ENCODE measurements around the gene CD2AP.
"Not testable (repeated sequence)": the region's sequence is repeated elsewhere in the genome, so short reads cannot be mapped to it uniquely, and the experiment has no call there.

DNA sequence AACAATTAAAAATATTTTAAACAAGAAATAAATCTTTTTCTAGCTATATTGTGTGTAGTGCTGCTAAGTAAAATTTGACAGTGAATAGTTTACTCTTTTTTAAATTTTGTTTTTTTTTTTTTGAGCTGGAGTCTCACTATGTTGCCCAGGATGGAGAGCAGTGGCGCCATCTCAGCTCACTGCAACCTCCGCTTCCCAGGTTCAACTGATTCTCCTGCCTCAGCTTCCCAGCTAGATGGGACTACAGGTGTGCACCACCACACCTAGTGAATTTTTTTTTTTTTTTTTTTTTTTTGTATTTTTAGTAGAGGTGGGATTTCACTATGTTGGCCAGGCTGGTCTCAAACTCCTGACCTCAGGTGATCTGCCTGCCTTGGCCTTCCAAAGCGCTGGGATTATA is 75.7 kb downstream of the CD2AP start:
- not testable (repeated sequence) for TF ChIP-seq EZH2 (IDR thresholded peaks at IDR 0.05; ENCODE audit: low read depth, low read length, severe bottlenecking); TEAD4 (IDR thresholded peaks at IDR 0.05; ENCODE audit: low read depth, low read length); POLR2A (IDR thresholded peaks at IDR 0.05; ENCODE audit: control extremely low read depth in 1 of 2, low read depth in 2 of 2, low read length in 2 of 2); ASH2L (IDR thresholded peaks at IDR 0.05; ENCODE audit: low read length); TAF1 (IDR thresholded peaks at IDR 0.05; ENCODE audit: low read depth, low read length); SP1 (IDR thresholded peaks at IDR 0.05; ENCODE audit: low read depth, low read length); EP300 (IDR thresholded peaks at IDR 0.05; ENCODE audit: borderline replicate concordance in 1 of 2, low read depth in 2 of 2, low read length in 2 of 2); KDM5A (IDR thresholded peaks at IDR 0.05; ENCODE audit: low read length); SIN3A (conservative IDR thresholded peaks at IDR 0.05 in 1 of 2, IDR thresholded peaks at IDR 0.05 in 1 of 2; ENCODE audit: low read depth in 1 of 2, low read length in 2 of 2)
- TF ChIP-seq, protein P1, sequence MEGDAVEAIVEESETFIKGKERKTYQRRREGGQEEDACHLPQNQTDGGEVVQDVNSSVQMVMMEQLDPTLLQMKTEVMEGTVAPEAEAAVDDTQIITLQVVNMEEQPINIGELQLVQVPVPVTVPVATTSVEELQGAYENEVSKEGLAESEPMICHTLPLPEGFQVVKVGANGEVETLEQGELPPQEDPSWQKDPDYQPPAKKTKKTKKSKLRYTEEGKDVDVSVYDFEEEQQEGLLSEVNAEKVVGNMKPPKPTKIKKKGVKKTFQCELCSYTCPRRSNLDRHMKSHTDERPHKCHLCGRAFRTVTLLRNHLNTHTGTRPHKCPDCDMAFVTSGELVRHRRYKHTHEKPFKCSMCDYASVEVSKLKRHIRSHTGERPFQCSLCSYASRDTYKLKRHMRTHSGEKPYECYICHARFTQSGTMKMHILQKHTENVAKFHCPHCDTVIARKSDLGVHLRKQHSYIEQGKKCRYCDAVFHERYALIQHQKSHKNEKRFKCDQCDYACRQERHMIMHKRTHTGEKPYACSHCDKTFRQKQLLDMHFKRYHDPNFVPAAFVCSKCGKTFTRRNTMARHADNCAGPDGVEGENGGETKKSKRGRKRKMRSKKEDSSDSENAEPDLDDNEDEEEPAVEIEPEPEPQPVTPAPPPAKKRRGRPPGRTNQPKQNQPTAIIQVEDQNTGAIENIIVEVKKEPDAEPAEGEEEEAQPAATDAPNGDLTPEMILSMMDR (IDR thresholded peaks at IDR 0.05; ENCODE audit: control extremely low read depth in 1 of 3, insufficient read depth in 1 of 3, low read depth in 1 of 3, low read length in 3 of 3) = not testable (repeated sequence)
- TF ChIP-seq, protein P2, sequence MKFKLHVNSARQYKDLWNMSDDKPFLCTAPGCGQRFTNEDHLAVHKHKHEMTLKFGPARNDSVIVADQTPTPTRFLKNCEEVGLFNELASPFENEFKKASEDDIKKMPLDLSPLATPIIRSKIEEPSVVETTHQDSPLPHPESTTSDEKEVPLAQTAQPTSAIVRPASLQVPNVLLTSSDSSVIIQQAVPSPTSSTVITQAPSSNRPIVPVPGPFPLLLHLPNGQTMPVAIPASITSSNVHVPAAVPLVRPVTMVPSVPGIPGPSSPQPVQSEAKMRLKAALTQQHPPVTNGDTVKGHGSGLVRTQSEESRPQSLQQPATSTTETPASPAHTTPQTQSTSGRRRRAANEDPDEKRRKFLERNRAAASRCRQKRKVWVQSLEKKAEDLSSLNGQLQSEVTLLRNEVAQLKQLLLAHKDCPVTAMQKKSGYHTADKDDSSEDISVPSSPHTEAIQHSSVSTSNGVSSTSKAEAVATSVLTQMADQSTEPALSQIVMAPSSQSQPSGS (IDR thresholded peaks at IDR 0.05; ENCODE audit: low read length) = not testable (repeated sequence)
- TF ChIP-seq, protein P3, sequence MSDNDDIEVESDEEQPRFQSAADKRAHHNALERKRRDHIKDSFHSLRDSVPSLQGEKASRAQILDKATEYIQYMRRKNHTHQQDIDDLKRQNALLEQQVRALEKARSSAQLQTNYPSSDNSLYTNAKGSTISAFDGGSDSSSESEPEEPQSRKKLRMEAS (IDR thresholded peaks at IDR 0.05) = not testable (repeated sequence)
